SJSA1 (cell line): ENCODE data around the gene MRPL28. TPM values are rescaled to one million over a fixed set of nuclear protein-coding genes. Genes with fewer than 3 reads are reported as not detected.
A peak's percentile ranks its signal among the peaks of the same experiment; 100 is the strongest.
"Not testable (repeated sequence)": the region's sequence is repeated elsewhere in the genome, so short reads cannot be mapped to it uniquely, and the experiment has no call there.

Source experiments
- DNase-seq, 2 experiments: peaks; one replicate each; pipeline ENCODE4 v3.0.0-alpha.2; 2015 to 2020; ENCODE audit warnings: low spot score in 2 of 2, low read depth in 1 of 2
- H3K27ac ChIP-seq: fragments of 250-450 bp; sonication (Bioruptor Pico); 2 replicates; pipeline ENCODE4 v1.5.1; 2020; ENCODE audit warnings: mild to moderate bottlenecking, moderate library complexity
- H3K27me3 ChIP-seq: fragments of 250-450 bp; sonication (Bioruptor Pico); replicated peaks from 2 replicates; pipeline ENCODE4 v1.5.1; 2020; ENCODE audit warnings: mild to moderate bottlenecking, moderate library complexity
- H3K36me3 ChIP-seq: fragments of 250-450 bp; sonication (Bioruptor Pico); 2 replicates; pipeline ENCODE4 v1.5.1; 2020; ENCODE audit warnings: mild to moderate bottlenecking
- H3K4me1 ChIP-seq: fragments of 250-450 bp; sonication (Bioruptor Pico); replicated peaks from 2 replicates; pipeline ENCODE4 v1.6.1; 2021; ENCODE audit warnings: mild to moderate bottlenecking
- H3K4me3 ChIP-seq: fragments of 250-450 bp; sonication (Bioruptor Pico); 2 replicates; pipeline ENCODE4 v1.5.1; 2020; ENCODE audit warnings: mild to moderate bottlenecking
- H3K9me3 ChIP-seq: fragments of 250-450 bp; sonication (Bioruptor Pico); replicated peaks from 2 replicates; pipeline ENCODE4 v1.5.1; 2020; ENCODE audit warnings: mild to moderate bottlenecking
- total RNA-seq: library from RNA; depleted of rRNA; stranded (reverse); fragments of >200 nt; shearing (Covaris generic); gene quantifications from 2 replicates; pipeline ENCODE4 v1.2.3, GENCODE V29; 2014

Gene MRPL28
- total RNA-seq, 1 experiment from 2014 or later: 150 TPM

- H3K27me3 ChIP-seq: no peaks in the 10 kb centered on the region
- peaks cover 3% of the 10 kb centered on the region; the same call in 1 of the 2 replicates for H3K9me3 ChIP-seq
- H3K4me3 ChIP-seq: no peak overlapping the region
- no peak overlapping the region for H3K27ac ChIP-seq
- peaks cover 20% of the 10 kb centered on the region for H3K36me3 ChIP-seq
- no peak for DNase-seq
- H3K4me1 ChIP-seq: peaks cover 18% of the 10 kb centered on the region
These were observed 28.4 kb upstream of the MRPL28 start for GRCh38 chr16:398561-399339.

GRCh38 chr16:397736-398332, 27.5 kb upstream of the MRPL28 start:
- Histone ChIP-seq H3K4me1 (peaks cover 18% of the 10 kb centered on the region), H3K27me3 (no peaks in the 10 kb centered on the region), H3K9me3 (peaks cover 3% of the 10 kb centered on the region; the same call in 1 of the 2 replicates), H3K27ac (no peak overlapping the region), H3K4me3 (no peak overlapping the region), H3K36me3 (peaks cover 20% of the 10 kb centered on the region)
- DNase-seq: peak in 1 of 2 experiments; percentile 75

GRCh38 chr16:397135-397661, 26.9 kb upstream of the MRPL28 start, which contains the start of gene NME4:
Gene NME4 (plus strand): TSS chr16:397199. CDS start chr16:397223, 24 bp downstream.
- peaks cover 3% of the 10 kb centered on the region; the same call in 1 of the 2 replicates for H3K9me3 ChIP-seq
- peak within 1 kb of the TSS; percentile 77 for H3K4me3 ChIP-seq
- peak; percentile 23 to 53 for DNase-seq
- H3K27ac ChIP-seq: no peak within 1 kb of the TSS
- H3K4me1 ChIP-seq: peaks cover 18% of the 10 kb centered on the region
- no peaks in the 10 kb centered on the region for H3K27me3 ChIP-seq
- H3K36me3 ChIP-seq: peaks cover 20% of the 10 kb centered on the region

GRCh38 chr16:396605-397004, 26.3 kb upstream of the MRPL28 start:
- peaks cover 8% of the 10 kb centered on the region; the same call in 1 of the 2 replicates for H3K9me3 ChIP-seq
- peaks cover 20% of the 10 kb centered on the region for H3K36me3 ChIP-seq
- H3K4me1 ChIP-seq: peaks cover 18% of the 10 kb centered on the region
- no peak overlapping the region for H3K27ac ChIP-seq
- peak overlapping the region; percentile 77 for H3K4me3 ChIP-seq
- H3K27me3 ChIP-seq: no peaks in the 10 kb centered on the region
- peak in 1 of 2 experiments; percentile 36 for DNase-seq

GRCh38 chr16:396199-396598, 25.9 kb upstream of the MRPL28 start:
- DNase-seq: no peak
- Histone ChIP-seq H3K36me3 (peaks cover 17% of the 10 kb centered on the region), H3K4me1 (peaks cover 18% of the 10 kb centered on the region), H3K27me3 (no peaks in the 10 kb centered on the region), H3K4me3 (no peak overlapping the region; the same call in 1 of the 2 replicates), H3K27ac (no peak overlapping the region), H3K9me3 (peaks cover 5% of the 10 kb centered on the region; the same call in 1 of the 2 replicates)

GRCh38 chr16:392450-393030, 22.2 kb upstream of the MRPL28 start:
- peaks cover 4% of the 10 kb centered on the region; the same call in 1 of the 2 replicates for H3K9me3 ChIP-seq
- no peaks in the 10 kb centered on the region for H3K36me3 ChIP-seq
- H3K4me1 ChIP-seq: peaks cover 9% of the 10 kb centered on the region
- no peak for DNase-seq
- H3K27ac ChIP-seq: no peak overlapping the region
- H3K27me3 ChIP-seq: no peaks in the 10 kb centered on the region
- no peak overlapping the region for H3K4me3 ChIP-seq

- H3K36me3 ChIP-seq: no peaks in the 10 kb centered on the region
- peaks cover 9% of the 10 kb centered on the region for H3K4me1 ChIP-seq
- H3K27ac ChIP-seq: no peak overlapping the region
- H3K4me3 ChIP-seq: no peak overlapping the region
- peak; percentile 58 to 79 for DNase-seq
- peaks cover 4% of the 10 kb centered on the region; the same call in 1 of the 2 replicates for H3K9me3 ChIP-seq
- H3K27me3 ChIP-seq: no peaks in the 10 kb centered on the region
These were observed 21.6 kb upstream of the MRPL28 start for GRCh38 chr16:391885-392335.

GRCh38 chr16:389352-389751, 19.0 kb upstream of the MRPL28 start:
- no peak for DNase-seq

GRCh38 chr16:387761-388666, 17.7 kb upstream of the MRPL28 start:
- DNase-seq, H3K4me1 ChIP-seq, H3K36me3 ChIP-seq, H3K4me3 ChIP-seq, H3K9me3 ChIP-seq, H3K27ac ChIP-seq, H3K27me3 ChIP-seq: not testable (repeated sequence)

More at GRCh38 chr16:389352-389751, 19.0 kb upstream of the MRPL28 start:
- Histone ChIP-seq H3K36me3 (no peaks in the 10 kb centered on the region), H3K4me1 (no peaks in the 10 kb centered on the region), H3K4me3 (no peak overlapping the region), H3K27me3 (no peaks in the 10 kb centered on the region), H3K27ac (no peak overlapping the region), H3K9me3 (peaks cover 4% of the 10 kb centered on the region; the same call in 1 of the 2 replicates)

GRCh38 chr16:386641-387156, 16.4 kb upstream of the MRPL28 start:
- H3K4me1 ChIP-seq: peaks cover 5% of the 10 kb centered on the region
- peaks cover 3% of the 10 kb centered on the region; the same call in 1 of the 2 replicates for H3K36me3 ChIP-seq
- no peak overlapping the region for H3K4me3 ChIP-seq
- no peak for DNase-seq
- no peaks in the 10 kb centered on the region for H3K9me3 ChIP-seq
- H3K27ac ChIP-seq: no peak overlapping the region
- H3K27me3 ChIP-seq: no peaks in the 10 kb centered on the region

GRCh38 chr16:383326-384051, 13.2 kb upstream of the MRPL28 start:
- Histone ChIP-seq H3K4me1 (peaks cover 13% of the 10 kb centered on the region), H3K4me3 (no peak overlapping the region), H3K27ac (no peak overlapping the region), H3K36me3 (peaks cover 18% of the 10 kb centered on the region), H3K27me3 (no peaks in the 10 kb centered on the region), H3K9me3 (no peaks in the 10 kb centered on the region)
- DNase-seq: no peak
